Measurements from ENCODE around the gene MBLAC1.

GRCh38 chr7:100155553-100156317 is 29.0 kb downstream of the MBLAC1 start:
- no peak for TF ChIP-seq CTCF (IDR thresholded peaks at IDR 0.05; ENCODE audit: low read depth, low read length)
- TF ChIP-seq EZH2phosphoT487 (IDR thresholded peaks at IDR 0.05; ENCODE audit: low read depth), result no peak
